ENCODE measurements around the gene SRGAP2C.
"Not testable (repeated sequence)": the region's sequence is repeated elsewhere in the genome, so short reads cannot be mapped to it uniquely, and the experiment has no call there.

SRGAP2C gene

GRCh38 chr1:121343311-121343906 is 158.6 kb downstream of the SRGAP2C start:
- not testable (repeated sequence) for DNase-seq

- not testable (repeated sequence) for DNase-seq
Observed at GRCh38 chr1:121344355-121344754, 159.6 kb downstream of the SRGAP2C start.

- not testable (repeated sequence) for DNase-seq
Observed at GRCh38 chr1:121346654-121347053, 161.9 kb downstream of the SRGAP2C start.

GRCh38 chr1:121347476-121347875 is 162.7 kb downstream of the SRGAP2C start:
- not testable (repeated sequence) for DNase-seq

- not testable (repeated sequence) for DNase-seq
Observed at GRCh38 chr1:121348115-121348514, 163.3 kb downstream of the SRGAP2C start.

- DNase-seq: not testable (repeated sequence)
Observed at GRCh38 chr1:121349332-121349967, 164.7 kb downstream of the SRGAP2C start.

GRCh38 chr1:121355711-121356420 is 171.1 kb downstream of the SRGAP2C start:
- not testable (repeated sequence) for DNase-seq

- DNase-seq: not testable (repeated sequence)
Observed at GRCh38 chr1:121356819-121357218, 172.0 kb downstream of the SRGAP2C start.

- not testable (repeated sequence) for DNase-seq
Observed at GRCh38 chr1:121360531-121360930, 175.8 kb downstream of the SRGAP2C start.

- not testable (repeated sequence) for DNase-seq
Observed at GRCh38 chr1:121361451-121362233, 176.9 kb downstream of the SRGAP2C start.

- DNase-seq: not testable (repeated sequence)
Observed at GRCh38 chr1:121362234-121362883, 177.6 kb downstream of the SRGAP2C start.

GRCh38 chr1:121365316-121365715 is 180.5 kb downstream of the SRGAP2C start:
- DNase-seq: not testable (repeated sequence)

- not testable (repeated sequence) for DNase-seq
Observed at GRCh38 chr1:121365723-121366122, 180.9 kb downstream of the SRGAP2C start.

- not testable (repeated sequence) for DNase-seq
Observed at GRCh38 chr1:121366171-121366570, 181.4 kb downstream of the SRGAP2C start.

- not testable (repeated sequence) for DNase-seq
Observed at GRCh38 chr1:121368910-121369309, 184.1 kb downstream of the SRGAP2C start.

- not testable (repeated sequence) for DNase-seq
Observed at GRCh38 chr1:121369959-121370358, 185.2 kb downstream of the SRGAP2C start.

- DNase-seq: not testable (repeated sequence)
Observed at GRCh38 chr1:121374851-121375367, 190.1 kb downstream of the SRGAP2C start.

GRCh38 chr1:121376986-121377385 is 192.2 kb downstream of the SRGAP2C start:
- not testable (repeated sequence) for DNase-seq

- DNase-seq: not testable (repeated sequence)
Observed at GRCh38 chr1:121378757-121379156, 194.0 kb downstream of the SRGAP2C start.

- DNase-seq: not testable (repeated sequence)
Observed at GRCh38 chr1:121384754-121385153, 200.0 kb downstream of the SRGAP2C start.

- DNase-seq: not testable (repeated sequence)
Observed at GRCh38 chr1:121385162-121385561, 200.4 kb downstream of the SRGAP2C start.

All from cerebellar nuclear complex (tissue), 1 donor.